HG03342 (cell line): ENCODE results near the gene CYGB.

Source experiments
- ATAC-seq: cut with Tn5 transposase; IDR thresholded peaks from one replicate; pipeline ENCODE4 v1.9.1; 2021; ENCODE audit warnings: mild to moderate bottlenecking, moderate library complexity; ENCODE audit not compliant: unreplicated experiment

The CYGB gene

DNA sequence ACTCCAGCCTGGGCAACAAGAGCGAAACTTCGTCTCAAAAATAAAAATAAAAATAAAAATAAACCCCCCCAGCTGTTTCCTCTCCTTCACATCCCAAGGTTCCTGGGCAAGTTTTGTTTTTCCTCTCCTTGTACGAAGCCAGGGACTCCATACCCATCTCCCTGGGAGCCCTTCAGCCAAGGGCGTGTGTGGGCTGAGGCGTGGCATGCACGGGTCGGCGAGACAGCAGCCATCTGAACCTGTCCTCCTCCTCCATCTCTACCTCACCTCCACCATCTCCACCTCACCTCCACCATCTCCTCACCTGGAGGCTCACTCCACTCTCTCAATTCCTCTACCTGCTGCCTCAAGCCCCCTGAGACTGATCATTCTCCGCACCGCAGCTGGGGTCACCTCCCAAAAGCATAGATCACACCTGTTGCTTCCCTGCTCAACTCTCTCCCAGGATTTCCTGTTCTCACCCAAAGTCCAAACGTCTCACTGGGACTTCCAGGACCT lies 53.2 kb downstream of the CYGB start:
- ATAC-seq, result no peak

GRCh38 chr17:76481071-76481655 lies 56.3 kb downstream of the CYGB start:
- ATAC-seq, result peak; percentile 61

- peak; percentile 11 for ATAC-seq
Measured at GRCh38 chr17:76480632-76481031, 56.9 kb downstream of the CYGB start.

DNA sequence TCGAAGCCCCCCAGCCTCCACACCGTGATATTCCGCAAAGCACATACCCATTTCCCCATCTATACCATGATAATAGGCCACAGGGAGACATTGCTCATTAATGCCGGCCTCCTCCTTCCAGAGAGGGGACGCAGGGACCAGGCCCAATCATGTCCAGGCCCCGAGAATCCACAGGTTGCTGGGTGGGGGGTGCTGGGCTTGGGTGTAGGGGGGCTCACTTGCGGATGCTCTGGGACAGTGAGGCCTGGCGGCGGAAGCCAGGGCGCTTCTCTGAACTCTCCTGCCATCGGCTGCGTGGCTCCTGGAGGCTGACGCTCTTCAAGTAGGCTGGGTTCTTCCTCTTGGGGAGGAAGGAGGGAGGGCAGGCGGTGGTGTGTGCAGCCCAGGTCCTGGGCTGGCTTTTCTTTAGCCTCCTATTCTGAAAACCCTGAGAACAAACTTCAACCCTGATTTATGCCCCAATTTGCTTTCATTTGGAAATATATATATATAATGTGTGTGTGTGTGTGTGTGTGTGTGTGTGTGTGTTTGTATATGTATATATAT lies 57.9 kb downstream of the CYGB start:
- ATAC-seq, result no peak

- no peak for ATAC-seq
Measured at GRCh38 chr17:76478730-76479514, 58.6 kb downstream of the CYGB start.

GRCh38 chr17:76478097-76478496 lies 59.4 kb downstream of the CYGB start:
- ATAC-seq, result no peak

GRCh38 chr17:76477576-76477975 lies 59.9 kb downstream of the CYGB start:
- no peak for ATAC-seq
